VCaP (cell line): ENCODE results near the gene OSTF1.

Experiments used
- H3K27ac ChIP-seq: fragments of 450-650 bp; 2 replicates; pipeline ENCODE4 v1.5.1; 2017
- CTCF ChIP-seq: fragments of 450-650 bp; conservative IDR thresholded peaks from 2 replicates; pipeline ENCODE4 v1.5.1; 2017; ENCODE audit warnings: mild to moderate bottlenecking, moderate library complexity

The OSTF1 gene, protein sequence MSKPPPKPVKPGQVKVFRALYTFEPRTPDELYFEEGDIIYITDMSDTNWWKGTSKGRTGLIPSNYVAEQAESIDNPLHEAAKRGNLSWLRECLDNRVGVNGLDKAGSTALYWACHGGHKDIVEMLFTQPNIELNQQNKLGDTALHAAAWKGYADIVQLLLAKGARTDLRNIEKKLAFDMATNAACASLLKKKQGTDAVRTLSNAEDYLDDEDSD

DNA sequence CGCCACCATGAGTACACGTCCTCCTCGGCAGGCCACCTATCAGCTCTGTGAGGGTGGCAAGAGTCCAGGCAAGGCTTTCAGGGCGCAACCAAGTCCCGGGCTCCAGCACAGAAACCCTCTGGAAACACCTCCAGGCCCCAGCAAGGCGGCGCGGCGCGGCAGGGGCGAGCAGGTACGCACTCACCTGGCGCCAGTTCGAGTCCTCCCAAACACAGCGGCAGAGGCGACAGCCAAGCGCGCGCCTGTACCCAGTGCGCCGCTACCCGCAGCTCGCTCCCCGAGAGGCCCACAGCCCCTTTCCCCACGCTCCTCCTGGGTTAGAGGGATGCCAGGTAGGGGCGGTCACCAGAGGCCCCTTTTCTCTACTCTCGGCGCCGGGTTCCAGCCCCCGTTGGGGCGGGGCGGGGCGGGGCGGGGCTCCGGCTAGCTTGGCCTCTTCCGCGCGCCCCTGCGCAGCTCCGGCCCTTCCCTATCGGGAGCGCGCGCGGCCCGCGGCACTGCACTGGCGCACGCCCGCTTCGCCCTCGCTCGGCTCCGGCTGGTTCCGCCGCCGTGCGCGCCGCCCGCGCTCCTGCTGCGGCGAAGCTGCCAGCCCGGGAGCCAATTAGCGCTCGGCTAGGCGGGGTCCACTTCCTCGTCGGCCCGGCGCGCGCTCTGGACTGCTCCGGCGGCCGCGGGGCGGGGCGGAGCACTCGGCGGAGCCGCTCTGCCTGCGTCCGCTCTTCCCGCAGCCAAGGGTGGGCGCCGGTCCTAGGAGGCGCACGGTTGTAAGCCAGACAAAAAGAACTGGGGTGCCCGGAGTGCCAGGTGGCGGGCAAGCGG is at the start of gene OSTF1, which contains the start of gene NMRK1:
Gene OSTF1, plus strand, starts transcription at position 691 of the 822 bp plus-strand sequence. CDS start 179 bp downstream, outside the sequence.
Gene NMRK1, minus strand, starts transcription at position 332 of the 822 bp plus-strand sequence. CDS start 5,040 bp downstream, outside the sequence.
- TF ChIP-seq CTCF, result no peak
- H3K27ac ChIP-seq, result peak within 1 kb of the TSS; percentile 85

DNA sequence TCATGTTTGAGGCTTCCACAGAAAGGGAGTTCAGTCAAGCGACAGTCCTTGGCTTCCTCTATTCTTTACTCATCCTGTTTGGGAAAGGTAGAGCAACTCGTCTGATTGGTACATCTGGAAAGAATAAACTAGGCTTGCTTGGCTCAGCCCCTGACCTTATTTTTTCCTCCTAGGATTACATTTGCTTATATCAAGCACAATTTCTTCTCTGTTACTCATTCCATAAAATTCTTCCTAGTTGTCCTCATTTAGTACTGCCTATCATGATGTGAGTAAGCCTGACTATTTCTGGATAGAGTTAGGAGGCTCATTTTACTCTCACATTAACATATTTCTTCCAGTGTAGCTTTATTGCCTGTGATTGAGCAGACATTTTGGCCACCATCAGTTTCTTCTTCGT is 49.3 kb upstream of the OSTF1 start:
- TF ChIP-seq CTCF, result no peak
- H3K27ac ChIP-seq, result no peak overlapping the region

GRCh38 chr9:75039801-75040200 is 48.5 kb upstream of the OSTF1 start:
- H3K27ac ChIP-seq, result no peak overlapping the region
- no peak for TF ChIP-seq CTCF

GRCh38 chr9:75041041-75041440 is 47.3 kb upstream of the OSTF1 start:
- no peak overlapping the region for H3K27ac ChIP-seq
- no peak for TF ChIP-seq CTCF

DNA sequence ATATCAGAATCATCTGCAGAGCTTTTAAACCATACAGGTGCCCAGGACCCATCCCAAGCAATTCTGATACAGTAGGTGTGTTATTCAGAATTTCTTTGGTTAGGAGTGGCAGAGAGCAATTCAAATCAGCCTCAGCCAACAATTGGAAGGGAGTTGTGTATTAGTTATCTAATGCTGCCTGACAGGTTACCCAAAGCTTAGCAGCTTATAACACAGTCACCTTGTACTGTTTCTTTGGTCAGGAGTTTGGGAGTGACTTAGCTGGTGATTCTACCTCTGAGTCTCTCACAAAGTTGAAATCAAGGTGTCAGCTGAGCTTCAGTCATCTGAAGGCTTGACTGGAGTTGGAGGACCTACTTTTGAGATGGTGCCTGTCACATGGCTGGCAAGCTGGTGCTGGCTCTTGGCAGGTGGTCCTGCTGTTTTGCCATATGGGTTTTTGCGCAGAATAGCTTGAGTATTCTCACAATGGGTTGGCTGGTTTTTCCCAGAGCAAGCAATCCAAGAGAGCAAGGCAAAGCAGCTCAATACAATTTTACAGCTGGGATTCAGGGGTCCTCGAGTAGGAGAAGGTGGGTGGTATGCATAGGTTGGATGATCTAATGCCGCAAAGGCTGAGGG is 41.5 kb upstream of the OSTF1 start:
- H3K27ac ChIP-seq, result no peak overlapping the region
- no peak for TF ChIP-seq CTCF

GRCh38 chr9:75047506-75047905 is 40.8 kb upstream of the OSTF1 start:
- no peak overlapping the region for H3K27ac ChIP-seq
- no peak for TF ChIP-seq CTCF

DNA sequence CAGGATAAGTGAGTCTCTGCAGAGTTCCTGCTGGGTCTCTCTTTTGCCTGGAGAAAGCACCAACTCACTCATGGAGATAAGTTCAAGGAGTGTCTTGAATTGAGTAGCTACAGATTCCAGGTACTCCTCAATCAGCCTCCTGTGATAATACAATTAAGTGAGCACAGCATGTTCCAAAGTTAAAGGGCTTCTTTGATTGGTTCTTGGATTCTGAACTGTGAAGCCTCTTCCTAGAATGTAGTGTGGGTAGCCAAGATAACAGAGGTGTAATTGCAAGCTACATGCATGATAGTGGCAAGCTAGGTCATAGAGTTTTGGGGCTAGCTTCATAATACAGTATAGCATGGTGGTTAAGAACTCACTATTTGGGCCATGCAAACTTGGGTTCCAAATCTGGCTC is 37.0 kb upstream of the OSTF1 start:
- TF ChIP-seq CTCF, result no peak
- H3K27ac ChIP-seq, result no peak overlapping the region
